Keratinocyte (primary cell): ENCODE measurements around the gene SMDT1. TPM values are rescaled to one million over a fixed set of nuclear protein-coding genes. Genes with fewer than 3 reads are reported as not detected.
"Not testable (repeated sequence)": the region's sequence is repeated elsewhere in the genome, so short reads cannot be mapped to it uniquely, and the experiment has no call there.

Experiments
- DNase-seq: peaks from one replicate; pipeline ENCODE4 v3.0.0-alpha.2; 2011; ENCODE audit warnings: low read depth, missing footprints, low spot score
- FAIRE-seq: peaks from 2 replicates; lab custom pipeline; 2011; peaks lifted over from hg19 to GRCh38; lab: Jason Lieb, UNC
- H2AFZ ChIP-seq: 2 replicates; pipeline ENCODE4 v1.6.0; 2012; ENCODE audit warnings: low read length, control low read depth, inconsistent platforms; ENCODE audit not compliant: control insufficient read depth
- H3K27ac ChIP-seq: 2 replicates; pipeline ENCODE4 v1.5.1; 2011; ENCODE audit warnings: low read length; ENCODE audit not compliant: control insufficient read depth, insufficient read depth
- H3K27me3 ChIP-seq: 3 replicates; pipeline ENCODE4 v1.6.0; 2011; ENCODE audit warnings: low read length; ENCODE audit not compliant: control insufficient read depth, insufficient read depth; ENCODE audit errors: extremely low read depth
- H3K36me3 ChIP-seq, 2 experiments: 2 replicates in 1 of 2; 3 replicates in 1 of 2; pipeline ENCODE4 v1.5.1; 2011; ENCODE audit warnings: low read length in 2 of 2, mild to moderate bottlenecking in 1 of 2; ENCODE audit not compliant: control insufficient read depth in 2 of 2, insufficient read depth in 2 of 2; ENCODE audit errors: extremely low read depth in 1 of 2
- H3K4me1 ChIP-seq: 3 replicates; pipeline ENCODE4 v1.5.1; 2011; ENCODE audit warnings: low read length; ENCODE audit not compliant: control insufficient read depth, insufficient read depth; ENCODE audit errors: extremely low read depth
- H3K4me2 ChIP-seq: 3 replicates; pipeline ENCODE4 v1.6.0; 2011; ENCODE audit warnings: low read depth, low read length; ENCODE audit not compliant: control insufficient read depth, insufficient read depth; ENCODE audit errors: extremely low read depth
- H3K4me3 ChIP-seq, 3 experiments: fragments of 200-600 bp in 1 of 3; sonication (generic) in 1 of 3; 2 replicates in 2 of 3; 3 replicates in 1 of 3; pipeline ENCODE4 v1.5.1; 2011 to 2016; ENCODE audit warnings: low read length in 3 of 3, mild to moderate bottlenecking in 3 of 3, control low read depth in 2 of 3, inconsistent platforms in 1 of 3, low read depth in 1 of 3, mixed read lengths in 1 of 3, mixed run types in 1 of 3, moderate library complexity in 1 of 3; ENCODE audit not compliant: control insufficient read depth in 2 of 3, insufficient read depth in 2 of 3; ENCODE audit errors: extremely low read depth in 1 of 3
- H3K79me2 ChIP-seq: 2 replicates; pipeline ENCODE4 v1.6.0; 2012; ENCODE audit warnings: low read length; ENCODE audit not compliant: control insufficient read depth, insufficient read depth
- H3K9ac ChIP-seq: 3 replicates; pipeline ENCODE4 v1.6.0; 2011; ENCODE audit warnings: low read length; ENCODE audit not compliant: control insufficient read depth, insufficient read depth; ENCODE audit errors: extremely low read depth
- H3K9me1 ChIP-seq: 3 replicates; pipeline ENCODE4 v1.6.0; 2011; ENCODE audit warnings: low read length; ENCODE audit not compliant: control insufficient read depth, insufficient read depth; ENCODE audit errors: extremely low read depth
- H3K9me3 ChIP-seq: 2 replicates; pipeline ENCODE4 v1.5.1; 2012; ENCODE audit warnings: low read depth, low read length; ENCODE audit not compliant: control insufficient read depth
- H4K20me1 ChIP-seq: 3 replicates; pipeline ENCODE4 v1.6.0; 2011; ENCODE audit warnings: low read length; ENCODE audit not compliant: control insufficient read depth, insufficient read depth; ENCODE audit errors: extremely low read depth
- EZH2 ChIP-seq: IDR thresholded peaks from one replicate; pipeline ENCODE4 v1.6.1; 2012; ENCODE audit warnings: inconsistent platforms, mild to moderate bottlenecking, low read length, moderate library complexity
- dilution Hi-C: fragments of 300-500 bp; cut with MboI; formaldehyde crosslinking; loops from one replicate; pipeline ENCODE4 v1.7.0; 2020; ENCODE audit warnings: low sequenced_read_pairs; ENCODE audit not compliant: extremely low pct_ligation_motif_present
- polyA plus RNA-seq, 5 experiments: library from polyadenylated mRNA; depleted of rRNA in 3 of 5; stranded (reverse) in 3 of 5; stranded (forward) in 1 of 5; unstranded in 1 of 5; fragments of >200 nt; gene quantifications; 1 replicate in 1 of 5; 2 replicates in 3 of 5; 3 replicates in 1 of 5; pipeline versions ENCODE4 v1.2.1 to v1.2.3, GENCODE V29; 2011 to 2012; ENCODE audit warnings: missing spikeins in 2 of 5, low read depth in 1 of 5, low replicate concordance in 1 of 5
- TF ChIP-seq, protein P1 (sequence below), 3 experiments: IDR thresholded peaks in 1 of 3; conservative IDR thresholded peaks in 1 of 3; optimal IDR thresholded peaks in 1 of 3; 2 replicates in 2 of 3; 3 replicates in 1 of 3; pipeline versions ENCODE3 to v1.5.1; 2011; ENCODE audit warnings: low read length in 3 of 3, mild to moderate bottlenecking in 3 of 3, moderate library complexity in 2 of 3, control low read depth in 1 of 3, inconsistent platforms in 1 of 3; ENCODE audit not compliant: insufficient read depth in 2 of 3; ENCODE audit errors: extremely low read depth in 1 of 3

SMDT1 gene
- polyA plus RNA-seq, 1 donor (not counting 4 experiments of a cell fraction or from before 2014, with no cell fraction given), result 21.6 TPM

DNA sequence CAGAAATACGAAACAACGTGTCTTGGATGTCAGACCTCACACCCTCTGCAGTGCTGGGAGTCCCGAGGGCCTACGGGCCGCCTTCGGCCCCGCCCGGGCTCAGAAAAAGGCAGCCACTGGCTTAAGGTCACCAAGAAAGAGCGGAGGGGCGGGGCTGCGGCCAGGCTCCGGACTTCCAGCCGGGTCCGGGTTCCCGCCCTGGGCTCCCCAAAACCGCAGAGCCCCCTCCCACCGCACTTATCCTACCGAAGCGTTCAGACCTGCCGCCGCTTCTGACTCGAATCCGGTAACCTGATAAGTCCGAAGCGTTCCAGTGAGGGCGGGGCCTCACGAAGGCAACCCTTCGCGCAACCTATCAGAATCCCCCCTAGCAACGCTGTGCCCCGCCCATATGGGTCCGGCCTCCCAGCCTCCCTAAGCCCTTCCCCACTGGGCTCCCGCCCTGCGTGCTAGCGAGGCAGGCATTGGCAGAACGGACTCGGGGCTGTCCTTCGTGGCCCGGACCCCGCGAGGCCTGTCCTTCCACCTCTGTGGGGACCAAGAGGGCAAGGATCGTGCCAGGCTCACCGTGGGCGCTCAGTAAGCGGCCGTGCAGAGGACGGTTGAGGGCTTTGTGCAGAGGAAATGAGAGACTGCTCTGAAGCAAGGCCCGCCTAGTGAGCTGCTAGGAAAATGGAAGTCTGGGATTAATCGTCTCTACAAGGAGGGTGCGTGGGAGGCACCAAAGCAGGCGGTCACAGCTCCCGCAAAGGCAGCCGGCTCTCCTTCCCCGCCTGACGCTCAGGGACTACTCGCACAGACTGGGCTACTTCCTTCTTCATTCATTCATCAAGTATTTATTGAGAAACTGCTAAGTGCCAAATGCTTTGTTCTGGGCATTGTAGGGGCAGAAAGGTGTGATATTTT lies 8.7 kb upstream of the SMDT1 start, which contains the start of gene NAGA:
NAGA (minus strand) TSS at position 296 of the 906 bp plus-strand sequence. CDS start 515 bp downstream, outside the sequence.
- H3K4me3 ChIP-seq, result peak within 1 kb of the TSS; percentile 44 to 84 (median 79)
- DNase-seq (peak; percentile 61), FAIRE-seq (peak; percentile 92)
- peaks cover 3% of the 10 kb centered on the region for H3K9me3 ChIP-seq
- dilution Hi-C loops, result no loop called here
- H3K27ac ChIP-seq, result peak within 1 kb of the TSS; percentile 72
- no peaks in the 10 kb centered on the region for H3K27me3 ChIP-seq
- peak within 1 kb of the TSS; percentile 99 for H2AFZ ChIP-seq
- peak within 1 kb of the TSS; percentile 76 for H3K9ac ChIP-seq
- H4K20me1 ChIP-seq, result no peaks in the 10 kb centered on the region
- TF ChIP-seq EZH2, result no peak
- TF ChIP-seq, protein P1, sequence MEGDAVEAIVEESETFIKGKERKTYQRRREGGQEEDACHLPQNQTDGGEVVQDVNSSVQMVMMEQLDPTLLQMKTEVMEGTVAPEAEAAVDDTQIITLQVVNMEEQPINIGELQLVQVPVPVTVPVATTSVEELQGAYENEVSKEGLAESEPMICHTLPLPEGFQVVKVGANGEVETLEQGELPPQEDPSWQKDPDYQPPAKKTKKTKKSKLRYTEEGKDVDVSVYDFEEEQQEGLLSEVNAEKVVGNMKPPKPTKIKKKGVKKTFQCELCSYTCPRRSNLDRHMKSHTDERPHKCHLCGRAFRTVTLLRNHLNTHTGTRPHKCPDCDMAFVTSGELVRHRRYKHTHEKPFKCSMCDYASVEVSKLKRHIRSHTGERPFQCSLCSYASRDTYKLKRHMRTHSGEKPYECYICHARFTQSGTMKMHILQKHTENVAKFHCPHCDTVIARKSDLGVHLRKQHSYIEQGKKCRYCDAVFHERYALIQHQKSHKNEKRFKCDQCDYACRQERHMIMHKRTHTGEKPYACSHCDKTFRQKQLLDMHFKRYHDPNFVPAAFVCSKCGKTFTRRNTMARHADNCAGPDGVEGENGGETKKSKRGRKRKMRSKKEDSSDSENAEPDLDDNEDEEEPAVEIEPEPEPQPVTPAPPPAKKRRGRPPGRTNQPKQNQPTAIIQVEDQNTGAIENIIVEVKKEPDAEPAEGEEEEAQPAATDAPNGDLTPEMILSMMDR (optimal IDR thresholded peaks at IDR 0.05 in 1 of 3, IDR thresholded peaks at IDR 0.05 in 1 of 3, conservative IDR thresholded peaks at IDR 0.05 in 1 of 3; ENCODE audit: extremely low read depth in 1 of 3, insufficient read depth in 2 of 3, low read length in 3 of 3), result no peak
- peaks cover 16% of the 10 kb centered on the region for H3K4me1 ChIP-seq
- H3K36me3 ChIP-seq, result peaks cover 7 to 13% of the 10 kb centered on the region in 2 experiments
- H3K9me1 ChIP-seq, result no peaks in the 10 kb centered on the region
- H3K4me2 ChIP-seq, result peak within 1 kb of the TSS; percentile 99
- peaks cover 3% of the 10 kb centered on the region for H3K79me2 ChIP-seq

GRCh38 chr22:42071508-42071907 lies 8.0 kb upstream of the SMDT1 start:
- H3K27ac ChIP-seq, H3K79me2 ChIP-seq, H2AFZ ChIP-seq, H3K27me3 ChIP-seq, H4K20me1 ChIP-seq, dilution Hi-C loops, H3K9me1 ChIP-seq, DNase-seq, H3K9me3 ChIP-seq, FAIRE-seq: not testable (repeated sequence)
- H3K36me3 ChIP-seq, result peaks cover 7 to 12% of the 10 kb centered on the region in 2 experiments
- H3K4me2 ChIP-seq, result peak overlapping the region; percentile 99
- H3K9ac ChIP-seq, result peak overlapping the region; percentile 76
- H3K4me1 ChIP-seq, result peaks cover 16% of the 10 kb centered on the region
- peak overlapping the region in 2 of 3 experiments; percentile 79 to 84 for H3K4me3 ChIP-seq
